ENCODE measurements around the gene PRCC. TPM values are rescaled to one million over a fixed set of nuclear protein-coding genes. Genes with fewer than 3 reads are reported as not detected.
"Not testable (repeated sequence)": the region's sequence is repeated elsewhere in the genome, so short reads cannot be mapped to it uniquely, and the experiment has no call there.

Gene PRCC
- total and polyA plus RNA-seq, 7 experiments from 2014 or later, result 40.9 to 88.9 (median 60.8) TPM

DNA sequence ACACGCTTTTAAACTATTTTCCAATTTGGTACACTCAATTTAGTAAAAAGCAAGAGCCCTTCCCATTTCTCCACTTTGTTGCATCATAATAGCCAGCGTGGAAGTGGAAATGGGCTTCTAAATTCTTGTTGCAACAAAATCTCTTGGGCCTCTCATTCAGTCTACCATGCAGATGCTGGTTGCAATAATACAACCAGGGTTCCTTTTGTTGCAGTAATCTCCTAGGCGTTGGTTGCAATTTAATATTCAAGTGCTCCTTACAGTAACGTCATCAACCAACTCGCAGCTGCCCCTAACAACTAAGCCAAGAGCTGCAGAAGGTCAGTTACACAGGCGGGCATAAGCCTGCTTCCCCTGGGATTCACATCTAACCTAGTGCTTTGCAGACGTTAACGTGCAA lies 13.1 kb upstream of the PRCC start:
- Mint-ChIP-seq H3K4me3 (peak overlapping the region in 2 of 10 donors; percentile 21 to 37), H3K36me3 (peaks cover 0 to 8% (median 0%) of the 10 kb centered on the region in 5 donors), H3K4me1 (peaks cover 20 to 42% (median 29%) of the 10 kb centered on the region in 7 donors), H3K27ac (no peak overlapping the region), H3K9me3 (no peaks in the 10 kb centered on the region), H3K27me3 (no peaks in the 10 kb centered on the region)
- ChIA-PET POLR2A (interaction anchor here (1.6 kb wide), 1 partner anchor 12 kb away, joined by 3 read pairs; no protein-coding TSS in a partner anchor), CTCF (no interaction called here)
- H3K4me1 ChIP-seq (ENCODE audit: control insufficient read depth in 2 of 2, insufficient read depth in 2 of 2, low read length in 2 of 2), result peaks cover 16 to 17% of the 10 kb centered on the region in 2 donors
- peaks cover 0 to 6% (median 0%) of the 10 kb centered on the region in 3 experiments for H3K36me3 ChIP-seq (ENCODE audit: control insufficient read depth in 2 of 3, insufficient read depth in 3 of 3, low read length in 3 of 3)
- no peaks in the 10 kb centered on the region for H3K27me3 ChIP-seq (ENCODE audit: control insufficient read depth in 2 of 2, insufficient read depth in 2 of 2, low read length in 2 of 2)
- DNase-seq (no peak), ATAC-seq (no peak)
- H3K9me3 ChIP-seq (ENCODE audit: control insufficient read depth in 2 of 3, low read length in 3 of 3), result no peaks in the 10 kb centered on the region
- no peak overlapping the region for H3K4me3 ChIP-seq (ENCODE audit: low read length)
- intact Hi-C loops (cut with micrococcal nuclease), result no loop called here
- no peak overlapping the region for H3K27ac ChIP-seq (ENCODE audit: low read depth, low read length)

DNA sequence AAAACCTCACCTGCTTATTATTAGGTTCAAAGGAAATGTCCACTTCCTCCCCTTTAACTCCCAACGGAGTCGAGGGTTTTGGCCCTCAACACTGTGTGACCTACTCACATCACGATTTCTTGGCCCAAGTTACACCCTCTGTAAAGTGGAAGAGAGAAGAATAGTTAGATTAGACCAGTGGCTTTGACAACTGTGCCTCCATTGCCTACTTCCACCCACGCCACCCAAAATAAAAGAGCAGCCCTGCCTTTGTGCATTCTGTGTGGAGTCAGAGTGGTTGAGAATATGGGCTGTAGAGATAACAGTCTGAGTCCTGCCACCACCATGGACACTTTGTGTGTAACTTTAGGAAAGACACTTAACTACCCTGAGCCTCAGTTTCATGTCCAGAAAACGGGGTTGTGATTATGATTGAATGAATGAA lies 11.8 kb upstream of the PRCC start:
- no peak overlapping the region for H3K27ac Mint-ChIP-seq
- H3K27ac ChIP-seq (ENCODE audit: low read depth, low read length), result no peak overlapping the region
- DNase-seq (no peak), ATAC-seq (no peak)
- POLR2A ChIA-PET, result interaction anchor here (1.6 to 2.2 kb wide), 3 partner anchors 11 to 27 kb away, joined by 3 to 7 read pairs (median 6); partner anchors contain the start of genes ISG20L2, METTL25B and MRPL24
- no peaks in the 10 kb centered on the region for H3K27me3 Mint-ChIP-seq
- H3K4me1 Mint-ChIP-seq, result peaks cover 9 to 29% (median 19%) of the 10 kb centered on the region in 7 donors
- H3K9me3 ChIP-seq (ENCODE audit: control insufficient read depth in 2 of 3, low read length in 3 of 3), result no peaks in the 10 kb centered on the region
- H3K36me3 ChIP-seq (ENCODE audit: control insufficient read depth in 2 of 3, insufficient read depth in 3 of 3, low read length in 3 of 3), result peaks cover 0 to 6% (median 0%) of the 10 kb centered on the region in 3 experiments
- intact Hi-C loops (cut with micrococcal nuclease), result no loop called here
- H3K27me3 ChIP-seq (ENCODE audit: control insufficient read depth in 2 of 2, insufficient read depth in 2 of 2, low read length in 2 of 2), result no peaks in the 10 kb centered on the region
- CTCF ChIA-PET, result interaction anchor here (1.4 to 2.7 kb wide), 2 partner anchors 14 to 30 kb away, joined by 4 to 7 read pairs; partner anchors contain the start of gene MRPL24
- peaks cover 4 to 7% of the 10 kb centered on the region in 2 donors for H3K4me1 ChIP-seq (ENCODE audit: control insufficient read depth in 2 of 2, insufficient read depth in 2 of 2, low read length in 2 of 2)
- peaks cover 0 to 3% (median 0%) of the 10 kb centered on the region in 5 donors for H3K36me3 Mint-ChIP-seq
- H3K9me3 Mint-ChIP-seq, result no peaks in the 10 kb centered on the region
- H3K4me3 ChIP-seq (ENCODE audit: low read length), result no peak overlapping the region
- peak overlapping the region in 1 of 10 donors; percentile 29 for H3K4me3 Mint-ChIP-seq

DNA sequence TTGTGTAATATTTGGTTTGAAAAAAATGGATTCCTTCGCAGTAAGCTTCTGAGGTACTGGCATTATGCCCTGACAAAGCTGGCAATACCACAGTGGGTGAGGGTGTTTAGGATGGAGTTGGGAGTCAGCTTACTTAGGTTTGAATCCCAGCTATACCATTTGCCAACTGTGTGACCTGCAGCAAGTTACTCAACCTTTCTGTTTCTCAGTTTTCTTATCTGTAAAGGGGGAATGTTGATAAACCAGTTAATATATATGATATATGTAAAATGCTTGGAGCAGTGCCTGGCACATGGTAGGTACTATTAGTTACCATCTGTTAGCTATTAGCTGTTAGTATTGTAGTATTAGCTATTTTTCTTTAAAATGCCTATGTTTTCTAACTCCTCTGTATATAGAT lies 11.0 kb upstream of the PRCC start:
- DNase-seq, result no peak
- peaks cover 4 to 7% of the 10 kb centered on the region in 2 donors for H3K4me1 ChIP-seq (ENCODE audit: control insufficient read depth in 2 of 2, insufficient read depth in 2 of 2, low read length in 2 of 2)
- no peaks in the 10 kb centered on the region for H3K9me3 Mint-ChIP-seq
- H3K27me3 Mint-ChIP-seq, result no peaks in the 10 kb centered on the region
- ChIA-PET CTCF (interaction anchor here (0.6 to 2.7 kb wide), 5 partner anchors 15 to 101 kb away, joined by 3 to 7 read pairs (median 4); partner anchors contain the start of gene MRPL24), POLR2A (interaction anchor here (0.7 to 2.2 kb wide), 5 partner anchors 10 to 91 kb away, joined by 3 to 7 read pairs (median 3); partner anchors contain the start of genes ISG20L2, METTL25B and MRPL24)
- no peaks in the 10 kb centered on the region for H3K9me3 ChIP-seq (ENCODE audit: control insufficient read depth in 2 of 3, low read length in 3 of 3)
- peaks cover 0 to 1% (median 0%) of the 10 kb centered on the region in 5 donors for H3K36me3 Mint-ChIP-seq
- no peaks in the 10 kb centered on the region for H3K36me3 ChIP-seq (ENCODE audit: control insufficient read depth in 2 of 3, insufficient read depth in 3 of 3, low read length in 3 of 3)
- no peak overlapping the region for H3K4me3 Mint-ChIP-seq
- no peaks in the 10 kb centered on the region for H3K27me3 ChIP-seq (ENCODE audit: control insufficient read depth in 2 of 2, insufficient read depth in 2 of 2, low read length in 2 of 2)
- no peak overlapping the region for H3K4me3 ChIP-seq (ENCODE audit: low read length)
- peaks cover 7 to 27% (median 18%) of the 10 kb centered on the region in 7 donors for H3K4me1 Mint-ChIP-seq
- intact Hi-C loops (cut with micrococcal nuclease), result no loop called here
- no peak overlapping the region for H3K27ac ChIP-seq (ENCODE audit: low read depth, low read length)
- ATAC-seq, result no peak
- H3K27ac Mint-ChIP-seq, result no peak overlapping the region

DNA sequence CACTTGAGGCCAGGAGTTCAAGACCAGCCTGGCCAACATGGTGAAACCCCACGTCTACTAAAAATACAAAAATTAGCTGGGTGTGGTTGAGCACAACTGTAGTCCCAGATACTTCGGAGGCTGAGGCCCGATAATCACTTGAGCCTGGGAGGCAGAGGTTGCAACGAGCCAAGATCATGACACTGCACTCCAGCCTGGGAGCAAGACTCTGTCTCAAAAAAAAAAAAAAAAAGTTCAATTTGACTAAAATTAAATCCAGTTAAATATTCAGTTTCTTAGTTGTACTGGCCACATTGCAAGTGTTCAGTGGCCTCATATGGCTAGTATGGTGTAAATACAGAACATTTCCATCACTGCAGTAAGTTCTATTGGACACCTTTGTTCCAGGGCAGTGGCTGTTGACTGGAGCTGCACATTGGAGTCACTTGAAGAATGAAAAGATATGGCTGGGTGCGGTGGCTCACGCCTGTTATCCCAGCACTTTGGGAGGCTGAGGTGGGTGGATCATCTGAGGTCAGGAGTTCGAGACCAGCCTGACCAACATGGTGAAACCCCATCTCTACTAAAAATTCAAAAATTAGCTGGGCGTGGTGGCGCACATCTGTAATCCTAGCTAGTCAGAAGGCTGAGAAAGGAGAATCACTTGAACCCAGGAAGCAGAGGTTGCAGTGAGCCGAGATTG lies 9.6 kb upstream of the PRCC start:
- intact Hi-C loops (cut with micrococcal nuclease); H3K36me3 Mint-ChIP-seq; H3K27ac ChIP-seq (ENCODE audit: low read depth, low read length); DNase-seq; H3K4me3 ChIP-seq (ENCODE audit: low read length); H3K27ac Mint-ChIP-seq; H3K27me3 Mint-ChIP-seq; H3K9me3 ChIP-seq (ENCODE audit: control insufficient read depth in 2 of 3, low read length in 3 of 3); H3K27me3 ChIP-seq (ENCODE audit: control insufficient read depth in 2 of 2, insufficient read depth in 2 of 2, low read length in 2 of 2); ATAC-seq; H3K4me1 ChIP-seq (ENCODE audit: control insufficient read depth in 2 of 2, insufficient read depth in 2 of 2, low read length in 2 of 2); H3K36me3 ChIP-seq (ENCODE audit: control insufficient read depth in 2 of 3, insufficient read depth in 3 of 3, low read length in 3 of 3); H3K9me3 Mint-ChIP-seq; H3K4me3 Mint-ChIP-seq: not testable (repeated sequence)
- H3K4me1 Mint-ChIP-seq, result peaks cover 5 to 20% (median 11%) of the 10 kb centered on the region in 7 donors
- ChIA-PET CTCF (interaction anchor here (2.7 kb wide), 1 partner anchor 32 kb away, joined by 7 read pairs; no protein-coding TSS in a partner anchor), POLR2A (interaction anchor here (0.6 to 1.3 kb wide), 3 partner anchors 16 to 256 kb away, joined by 3 to 5 read pairs (median 4); partner anchors contain the start of gene MRPL24)

DNA sequence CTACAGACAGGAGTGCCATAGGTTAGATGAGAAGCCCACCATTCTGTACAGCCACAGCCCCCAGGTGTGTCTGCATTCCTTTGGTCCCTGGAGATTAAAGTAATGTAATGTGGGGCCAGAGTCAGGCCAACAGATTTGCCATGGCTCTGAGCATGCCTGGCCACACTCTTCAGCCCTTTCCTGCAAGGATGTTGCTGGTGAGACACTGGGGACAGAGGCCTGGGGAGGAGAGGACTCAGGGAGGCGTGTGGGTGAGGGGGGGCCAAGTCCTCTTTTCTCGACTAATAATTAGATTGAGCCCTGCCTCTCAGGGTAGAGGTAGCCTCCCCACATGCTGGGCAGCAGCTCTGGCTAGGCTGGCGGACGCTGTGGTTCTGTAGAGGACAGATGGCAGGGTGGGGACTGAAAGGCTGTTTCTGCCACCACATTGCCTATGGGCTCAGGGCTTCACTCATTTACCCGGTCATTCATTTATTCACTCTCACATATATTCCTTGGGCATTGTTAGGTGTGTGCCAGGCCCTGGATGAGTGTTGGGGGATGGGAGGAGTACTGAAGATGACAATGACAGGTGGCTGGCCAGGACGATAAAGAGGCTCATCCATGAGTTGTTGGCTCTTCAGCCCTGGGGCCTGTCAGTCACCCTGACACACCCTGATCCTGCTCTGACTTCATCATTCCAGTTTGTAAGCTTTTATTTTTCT lies 7.1 kb upstream of the PRCC start:
- POLR2A ChIA-PET, result interaction anchor here (1.1 kb wide), 1 partner anchor 9 kb away, joined by 11 read pairs; the partner anchor contains the start of gene HDGF

DNA sequence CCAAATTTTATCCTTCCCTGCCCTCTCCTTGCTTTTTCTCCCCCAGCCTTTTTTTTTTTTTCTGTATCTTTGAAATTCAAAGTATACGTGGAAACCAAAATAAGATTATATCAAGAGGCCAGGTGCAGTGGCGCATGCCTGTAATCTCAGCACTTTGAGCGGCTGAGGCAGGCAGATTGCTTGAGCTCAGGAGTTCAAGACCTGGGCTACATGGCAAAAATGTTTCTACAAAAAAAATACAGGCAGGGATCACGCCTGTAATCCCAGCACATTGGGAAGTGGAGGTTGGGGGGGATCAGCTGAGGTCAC lies 6.6 kb upstream of the PRCC start:
- ATAC-seq (no peak), DNase-seq (no peak)
- no peak overlapping the region for H3K27ac ChIP-seq (ENCODE audit: low read depth, low read length)
- no peak overlapping the region for H3K4me3 ChIP-seq (ENCODE audit: low read length)
- no peak overlapping the region for H3K4me3 Mint-ChIP-seq
- ChIA-PET POLR2A (interaction anchor here (1.1 kb wide), 1 partner anchor 9 kb away, joined by 11 read pairs; the partner anchor contains the start of gene HDGF), CTCF (no interaction called here)
- H3K36me3 ChIP-seq (ENCODE audit: control insufficient read depth in 2 of 3, insufficient read depth in 3 of 3, low read length in 3 of 3), result no peaks in the 10 kb centered on the region
- H3K4me1 Mint-ChIP-seq, result peaks cover 0 to 6% (median 4%) of the 10 kb centered on the region in 7 donors
- no peak overlapping the region for H3K27ac Mint-ChIP-seq
- H3K9me3 ChIP-seq (ENCODE audit: control insufficient read depth in 2 of 3, low read length in 3 of 3), result no peaks in the 10 kb centered on the region
- intact Hi-C loops (cut with micrococcal nuclease), result no loop called here
- H3K4me1 ChIP-seq (ENCODE audit: control insufficient read depth in 2 of 2, insufficient read depth in 2 of 2, low read length in 2 of 2), result peaks cover 0 to under 1% of the 10 kb centered on the region in 2 donors
- peaks cover 0 to 2% (median 0%) of the 10 kb centered on the region in 11 donors for H3K9me3 Mint-ChIP-seq
- H3K27me3 ChIP-seq (ENCODE audit: control insufficient read depth in 2 of 2, insufficient read depth in 2 of 2, low read length in 2 of 2), result no peaks in the 10 kb centered on the region
- no peaks in the 10 kb centered on the region for H3K27me3 Mint-ChIP-seq
- no peaks in the 10 kb centered on the region for H3K36me3 Mint-ChIP-seq

More for the DNA sequence above, 7.1 kb upstream of the PRCC start:
- Mint-ChIP-seq H3K36me3 (no peaks in the 10 kb centered on the region), H3K27ac (no peak overlapping the region), H3K27me3 (no peaks in the 10 kb centered on the region), H3K9me3 (peaks cover 0 to under 1% (median 0%) of the 10 kb centered on the region in 11 donors), H3K4me3 (no peak overlapping the region), H3K4me1 (peaks cover 0 to 10% (median 4%) of the 10 kb centered on the region in 7 donors)
- DNase-seq (no peak), ATAC-seq (no peak)
- H3K9me3 ChIP-seq (ENCODE audit: control insufficient read depth in 2 of 3, low read length in 3 of 3), result no peaks in the 10 kb centered on the region
- H3K27me3 ChIP-seq (ENCODE audit: control insufficient read depth in 2 of 2, insufficient read depth in 2 of 2, low read length in 2 of 2), result no peaks in the 10 kb centered on the region
- no peak overlapping the region for H3K27ac ChIP-seq (ENCODE audit: low read depth, low read length)
- CTCF ChIA-PET, result no interaction called here
- intact Hi-C loops (cut with micrococcal nuclease), result no loop called here
- no peaks in the 10 kb centered on the region for H3K36me3 ChIP-seq (ENCODE audit: control insufficient read depth in 2 of 3, insufficient read depth in 3 of 3, low read length in 3 of 3)
- H3K4me3 ChIP-seq (ENCODE audit: low read length), result no peak overlapping the region
- H3K4me1 ChIP-seq (ENCODE audit: control insufficient read depth in 2 of 2, insufficient read depth in 2 of 2, low read length in 2 of 2), result no peaks in the 10 kb centered on the region
